GM21423 (cell line): ENCODE measurements around the gene RWDD4.

Source experiments
- ATAC-seq: cut with Tn5 transposase; IDR thresholded peaks from one replicate; pipeline ENCODE4 v1.9.1; 2021; ENCODE audit warnings: mild to moderate bottlenecking, moderate library complexity; ENCODE audit not compliant: unreplicated experiment

Gene RWDD4

GRCh38 chr4:183659029-183659871 is at the start of gene RWDD4, which contains the start of gene TRAPPC11:
RWDD4 (minus strand) TSS chr4:183659185; CDS start chr4:183658952, 233 bp downstream.
TRAPPC11 (plus strand) TSS chr4:183659293; CDS start chr4:183663868, 4,575 bp downstream.
- ATAC-seq: peak; percentile 99

- no peak for ATAC-seq
Observed at GRCh38 chr4:183702492-183702891, 43.5 kb upstream of the RWDD4 start.

GRCh38 chr4:183700407-183700806 is 41.4 kb upstream of the RWDD4 start:
- ATAC-seq: no peak

GRCh38 chr4:183698909-183699308 is 39.9 kb upstream of the RWDD4 start:
- ATAC-seq: no peak

GRCh38 chr4:183691897-183692296 is 32.9 kb upstream of the RWDD4 start:
- no peak for ATAC-seq

- ATAC-seq: no peak
Observed at GRCh38 chr4:183691006-183691405, 32.0 kb upstream of the RWDD4 start.

GRCh38 chr4:183688216-183688615 is 29.2 kb upstream of the RWDD4 start:
- ATAC-seq: no peak

- no peak for ATAC-seq
Observed at GRCh38 chr4:183686461-183686860, 27.5 kb upstream of the RWDD4 start.

GRCh38 chr4:183681119-183681518 is 22.1 kb upstream of the RWDD4 start:
- ATAC-seq: no peak

- ATAC-seq: no peak
Observed at GRCh38 chr4:183675625-183676024, 16.6 kb upstream of the RWDD4 start.

- no peak for ATAC-seq
Observed at GRCh38 chr4:183674153-183674552, 15.2 kb upstream of the RWDD4 start.

- no peak for ATAC-seq
Observed at GRCh38 chr4:183670960-183671555, 12.1 kb upstream of the RWDD4 start.

GRCh38 chr4:183670251-183670650 is 11.3 kb upstream of the RWDD4 start:
- ATAC-seq: no peak

GRCh38 chr4:183666088-183666487 is 7.1 kb upstream of the RWDD4 start:
- no peak for ATAC-seq

- no peak for ATAC-seq
Observed at GRCh38 chr4:183659872-183660242, 872 bp upstream of the RWDD4 start.

- ATAC-seq: no peak
Observed at GRCh38 chr4:183658362-183659028, 490 bp downstream of the RWDD4 start.

GRCh38 chr4:183657564-183657963 is 1.4 kb downstream of the RWDD4 start:
- ATAC-seq: no peak

- ATAC-seq: no peak
Observed at GRCh38 chr4:183645326-183645725, 13.7 kb downstream of the RWDD4 start.

GRCh38 chr4:183639291-183639690 is 19.7 kb downstream of the RWDD4 start:
- ATAC-seq: no peak

- no peak for ATAC-seq
Observed at GRCh38 chr4:183638436-183638835, 20.5 kb downstream of the RWDD4 start.

- ATAC-seq: no peak
Observed at GRCh38 chr4:183637461-183637860, 21.5 kb downstream of the RWDD4 start.

- no peak for ATAC-seq
Observed at GRCh38 chr4:183636923-183637322, 22.1 kb downstream of the RWDD4 start.
